ENCODE data around the gene STK10.

GRCh38 chr5:172085738-172086137, 102.3 kb downstream of the STK10 start:
- TF ChIP-seq CTCF (optimal IDR thresholded peaks at IDR 0.05 in 1 of 3, IDR thresholded peaks at IDR 0.05 in 1 of 3, conservative IDR thresholded peaks at IDR 0.05 in 1 of 3; ENCODE audit: extremely low read depth in 1 of 3, insufficient read depth in 2 of 3, low read length in 3 of 3) (no peak), EZH2 (IDR thresholded peaks at IDR 0.05; ENCODE audit: low read length) (no peak)
